Measurements from ENCODE around the gene TARS2.

GRCh38 chr1:150477733-150478132, 9.5 kb upstream of the TARS2 start:
- TF ChIP-seq MAX (IDR thresholded peaks at IDR 0.05) (no peak), REST (IDR thresholded peaks at IDR 0.05; ENCODE audit: low read depth) (no peak), TAF1 (IDR thresholded peaks at IDR 0.05; ENCODE audit: low read depth) (no peak), YY1 (IDR thresholded peaks at IDR 0.05; ENCODE audit: low read depth) (no peak), USF1 (IDR thresholded peaks at IDR 0.05) (no peak), EP300 (IDR thresholded peaks at IDR 0.05; ENCODE audit: borderline replicate concordance) (no peak), CREB1 (IDR thresholded peaks at IDR 0.05; ENCODE audit: low read depth) (no peak), TCF12 (IDR thresholded peaks at IDR 0.05; ENCODE audit: low read depth) (no peak), RAD21 (IDR thresholded peaks at IDR 0.05; ENCODE audit: low read depth) (no peak), CEBPB (IDR thresholded peaks at IDR 0.05) (no peak), EGR1 (IDR thresholded peaks at IDR 0.05) (no peak), FOXM1 (IDR thresholded peaks at IDR 0.05; ENCODE audit: borderline replicate concordance, low read depth) (no peak), NFIC (IDR thresholded peaks at IDR 0.05) (no peak), ZBTB7A (IDR thresholded peaks at IDR 0.05; ENCODE audit: low read depth) (no peak)
